Endothelial cell of umbilical vein (primary cell): ENCODE results near the gene HUS1. TPM values are rescaled to one million over a fixed set of nuclear protein-coding genes. Genes with fewer than 3 reads are reported as not detected.
"Not testable (repeated sequence)": the region's sequence is repeated elsewhere in the genome, so short reads cannot be mapped to it uniquely, and the experiment has no call there.

Source experiments
- BruUV-seq: library from RNA; stranded (reverse); fragments of 400-500 nt; replicated peaks from 2 replicates; lab custom pipeline; 2021; lab: Mats Ljungman, UMichigan
- CTCF ChIA-PET: fragments of 300-600, 350-600 bp; sonication (Branson Sonifier 250); formaldehyde crosslinking; loops from one replicate; lab custom pipeline; 2021; ENCODE audit warnings: antibody characterized with exemption, inconsistent platforms; lab: Charles Lee
- POLR2A ChIA-PET: fragments of 300-600, 350-600 bp; sonication (Branson Sonifier 250); formaldehyde crosslinking; loops from one replicate; lab custom pipeline; 2021; ENCODE audit warnings: antibody characterized with exemption, inconsistent platforms; lab: Charles Lee
- DNase-seq: peaks from one replicate; pipeline ENCODE4 v3.0.0-alpha.2; 2011; ENCODE audit warnings: low read depth, low spot score
- FAIRE-seq: peaks from 2 replicates; lab custom pipeline; 2011; peaks lifted over from hg19 to GRCh38; lab: Jason Lieb, UNC
- H2AFZ ChIP-seq: 2 replicates; pipeline ENCODE4 v1.6.0; 2012; ENCODE audit warnings: low read depth, low read length, control low read depth, inconsistent platforms
- H3K27ac ChIP-seq: 2 replicates; pipeline ENCODE4 v1.5.1; 2011; ENCODE audit warnings: low read depth, mild to moderate bottlenecking, control low read depth, low read length, moderate library complexity; ENCODE audit not compliant: insufficient read depth
- H3K27me3 ChIP-seq, 2 experiments: 2 replicates each; pipeline versions ENCODE4 v1.6.0 to v1.6.1; 2011; ENCODE audit warnings: low read length in 2 of 2, mixed read lengths in 1 of 2; ENCODE audit not compliant: control insufficient read depth in 2 of 2, insufficient read depth in 2 of 2
- H3K36me3 ChIP-seq, 2 experiments: 2 replicates in 1 of 2; 3 replicates in 1 of 2; pipeline ENCODE4 v1.5.1; 2011; ENCODE audit warnings: low read length in 2 of 2, mild to moderate bottlenecking in 1 of 2, moderate library complexity in 1 of 2; ENCODE audit not compliant: control insufficient read depth in 2 of 2, insufficient read depth in 2 of 2; ENCODE audit errors: extremely low read depth in 1 of 2
- H3K4me1 ChIP-seq: 3 replicates; pipeline ENCODE4 v1.5.1; 2011; ENCODE audit warnings: mild to moderate bottlenecking, low read length; ENCODE audit not compliant: control insufficient read depth, insufficient read depth; ENCODE audit errors: extremely low read depth
- H3K4me2 ChIP-seq: 2 replicates; pipeline ENCODE4 v1.6.1; 2011; ENCODE audit warnings: low read length, control low read depth, mixed read lengths; ENCODE audit not compliant: insufficient read depth
- H3K4me3 ChIP-seq, 3 experiments: fragments of 200-600 bp in 1 of 3; sonication (generic), shearing (Covaris generic) in 1 of 3; replicated peaks in 1 of 3; 2 replicates each; pipeline ENCODE4 v1.5.1; 2011 to 2016; ENCODE audit warnings: control low read depth in 3 of 3, low read length in 3 of 3, mild to moderate bottlenecking in 2 of 3, inconsistent platforms in 1 of 3, low read depth in 1 of 3, moderate library complexity in 1 of 3; ENCODE audit not compliant: insufficient read depth in 1 of 3
- H3K79me2 ChIP-seq: 2 replicates; pipeline ENCODE4 v1.6.0; 2012; ENCODE audit warnings: low read length, inconsistent platforms; ENCODE audit not compliant: control insufficient read depth, insufficient read depth
- H3K9ac ChIP-seq: replicated peaks from 2 replicates; pipeline ENCODE3; 2011; ENCODE audit warnings: low read length, control low read depth; ENCODE audit not compliant: insufficient read depth; ENCODE audit errors: extremely low read depth
- H3K9me1 ChIP-seq: replicated peaks from 3 replicates; pipeline ENCODE4 v1.6.0; 2011; ENCODE audit warnings: mild to moderate bottlenecking, low read length; ENCODE audit not compliant: control insufficient read depth, insufficient read depth; ENCODE audit errors: extremely low read depth
- H3K9me3 ChIP-seq: replicated peaks from 2 replicates; pipeline ENCODE4 v1.5.1; 2012; ENCODE audit warnings: low read length, inconsistent platforms; ENCODE audit not compliant: control insufficient read depth, insufficient read depth
- H4K20me1 ChIP-seq: replicated peaks from 2 replicates; pipeline ENCODE3; 2011; ENCODE audit warnings: mild to moderate bottlenecking, low read length; ENCODE audit not compliant: control insufficient read depth, insufficient read depth; ENCODE audit errors: extremely low read depth
- MYC ChIP-seq: IDR thresholded peaks from one replicate; pipeline ENCODE4 v1.6.1; 2011; ENCODE audit warnings: mild to moderate bottlenecking, low read depth, low read length
- POLR2AphosphoS5 ChIP-seq: IDR thresholded peaks from 2 replicates; pipeline ENCODE4 v1.6.1; 2012; ENCODE audit warnings: low read depth, mild to moderate bottlenecking, control low read depth, low read length, moderate library complexity; ENCODE audit not compliant: insufficient read depth
- dilution Hi-C: fragments of 300-500 bp; cut with MboI; formaldehyde crosslinking; loops from one replicate; pipeline ENCODE4 v1.15.0; 2019; ENCODE audit warnings: low sequenced_read_pairs; ENCODE audit not compliant: extremely low pct_ligation_motif_present
- intact Hi-C: fragments of 100-400 bp; cut with micrococcal nuclease; formaldehyde crosslinking; loops from one replicate; pipeline ENCODE4 v1.10.0; 2022
- polyA plus RNA-seq, 4 experiments: library from polyadenylated mRNA; depleted of rRNA in 3 of 4; stranded (reverse) in 3 of 4; unstranded in 1 of 4; fragments of >200 nt; gene quantifications; 2 replicates each; pipeline versions ENCODE4 v1.2.1 to v1.2.3, GENCODE V29; 2011 to 2012; ENCODE audit warnings: missing spikeins in 1 of 4
- total RNA-seq: library from RNA; stranded (reverse); gene quantifications from 2 replicates; pipeline ENCODE4 v1.2.3, GENCODE V29; 2021

Gene HUS1
- total and polyA plus RNA-seq, 2 donors (not counting 3 experiments of a cell fraction or from before 2014, with no cell fraction given): 21.4 to 49.7 TPM

DNA sequence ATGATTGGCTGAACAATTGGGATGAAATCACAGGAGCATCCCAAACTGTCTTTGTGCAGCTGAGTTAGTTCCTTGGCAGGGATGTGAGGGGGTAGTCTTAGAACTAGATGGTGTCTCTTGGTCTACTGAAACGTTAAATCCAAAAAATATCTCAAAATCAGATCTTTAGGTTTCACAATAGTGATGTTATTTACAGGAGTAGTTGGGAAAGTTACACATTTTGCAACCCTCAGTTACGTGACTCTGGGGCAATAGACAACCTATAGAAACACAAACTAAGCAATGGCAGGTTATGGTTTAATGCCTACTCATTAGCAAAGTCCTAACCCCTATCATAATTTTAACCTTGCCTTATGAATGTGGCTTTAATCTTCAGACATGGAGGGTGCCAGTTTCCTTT lies 55.1 kb downstream of the HUS1 start:
- BruUV-seq: no TSS peak
- H3K9me3 ChIP-seq: no peaks in the 10 kb centered on the region
- H4K20me1 ChIP-seq: no peaks in the 10 kb centered on the region
- H3K36me3 ChIP-seq: no peaks in the 10 kb centered on the region
- no peaks in the 10 kb centered on the region for H3K9me1 ChIP-seq
- H3K4me3 ChIP-seq: no peak overlapping the region
- H3K4me2 ChIP-seq: no peak overlapping the region
- H3K79me2 ChIP-seq: no peaks in the 10 kb centered on the region
- ChIA-PET POLR2A (no interaction called here), CTCF (no interaction called here)
- FAIRE-seq: no peak
- H3K27ac ChIP-seq: no peak overlapping the region
- H2AFZ ChIP-seq: no peak overlapping the region
- TF ChIP-seq POLR2AphosphoS5: no peak
- TF ChIP-seq MYC: no peak
- H3K4me1 ChIP-seq: no peaks in the 10 kb centered on the region
- no peaks in the 10 kb centered on the region for H3K27me3 ChIP-seq
- dilution Hi-C loops (no loop called here), intact Hi-C loops (no loop called here)
- DNase-seq: no peak
- no peak overlapping the region for H3K9ac ChIP-seq

DNA sequence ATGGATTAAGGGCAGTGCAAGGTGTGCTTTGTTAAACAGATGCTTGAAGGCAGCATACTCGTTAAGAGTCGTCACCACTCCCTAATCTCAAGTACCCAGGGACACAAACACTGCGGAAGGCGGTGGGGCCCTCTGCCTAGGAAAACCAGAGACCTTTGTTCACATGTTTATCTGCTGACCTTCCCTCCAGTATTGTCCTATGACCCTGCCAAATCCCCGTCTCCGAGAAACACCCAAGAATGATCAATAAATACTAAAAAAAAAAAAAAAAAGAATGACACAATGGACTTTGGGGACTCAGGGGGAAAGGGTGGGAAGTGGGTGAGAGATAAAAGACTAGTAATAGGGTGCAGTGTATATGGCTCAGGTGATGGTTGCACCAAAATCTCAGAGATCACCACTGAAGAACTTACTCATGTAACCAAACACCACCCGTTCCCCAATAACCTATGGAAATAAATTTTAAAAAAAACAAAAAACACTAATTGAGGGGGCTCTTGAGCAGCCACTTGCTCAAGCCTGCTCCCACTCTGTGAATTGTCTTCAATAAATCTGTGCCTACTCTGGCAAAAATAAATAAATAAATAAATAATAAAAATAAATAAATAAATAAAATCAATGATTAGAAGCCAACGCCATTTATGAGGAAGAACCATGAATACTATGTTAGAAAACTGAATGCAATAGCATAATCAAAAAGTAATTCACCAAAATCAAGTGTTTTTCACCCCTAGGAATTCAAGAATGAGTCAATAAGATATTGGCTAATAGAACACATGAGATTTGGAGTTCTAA lies 56.1 kb downstream of the HUS1 start:
- H3K4me3 ChIP-seq, DNase-seq, H3K9me1 ChIP-seq, H3K4me1 ChIP-seq, H3K27ac ChIP-seq, BruUV-seq, H3K9ac ChIP-seq, H3K27me3 ChIP-seq, H3K79me2 ChIP-seq, H3K36me3 ChIP-seq, POLR2A ChIA-PET, H3K4me2 ChIP-seq, FAIRE-seq, intact Hi-C loops, H3K9me3 ChIP-seq, H4K20me1 ChIP-seq, CTCF ChIA-PET, dilution Hi-C loops, H2AFZ ChIP-seq: not testable (repeated sequence)
